HepG2 (cell line): ENCODE data around the gene AHSP. TPM values are rescaled to one million over a fixed set of nuclear protein-coding genes. Genes with fewer than 3 reads are reported as not detected.

ENCODE experiments used
- CREB1 ChIP-seq, 2 experiments: fragments of 450-650 bp in 1 of 2; IDR thresholded peaks; 2 replicates each; pipeline ENCODE4 v1.6.1; 2016 to 2017; ENCODE audit warnings: control low read depth in 1 of 2, mild to moderate bottlenecking in 1 of 2, missing compliant biosample characterization in 1 of 2, missing genetic modification characterization in 1 of 2
- FOXJ3 ChIP-seq: sonication (generic); formaldehyde crosslinking; IDR thresholded peaks from 2 replicates; pipeline ENCODE4 v1.4.0; 2020; ENCODE audit warnings: missing genetic modification reagents, mild to moderate bottlenecking, borderline replicate concordance
- FOXP1 ChIP-seq, 2 experiments: fragments of 450-650 bp in 1 of 2; IDR thresholded peaks; 2 replicates each; pipeline ENCODE4 v1.6.1; 2017 to 2018; ENCODE audit warnings: antibody characterized with exemption in 1 of 2
- KMT2A ChIP-seq: sonication (generic); formaldehyde crosslinking; IDR thresholded peaks from 2 replicates; pipeline ENCODE4 v1.4.0; 2020; ENCODE audit warnings: missing genetic modification reagents
- MEIS1 ChIP-seq: sonication (generic); formaldehyde crosslinking; IDR thresholded peaks from 2 replicates; pipeline ENCODE4 v1.9.0; 2021; ENCODE audit warnings: mild to moderate bottlenecking, missing genetic modification reagents, moderate library complexity, borderline replicate concordance
- TBL1XR1 ChIP-seq: fragments of 150-350 bp; IDR thresholded peaks from 2 replicates; pipeline ENCODE4 v1.6.1; 2014; ENCODE audit warnings: borderline replicate concordance, low read length; ENCODE audit not compliant: partially characterized antibody
- ZNF343 ChIP-seq: sonication (generic); formaldehyde crosslinking; IDR thresholded peaks from 2 replicates; pipeline ENCODE4 v1.4.0; 2020; ENCODE audit warnings: mild to moderate bottlenecking, missing genetic modification reagents
- ZNF430 ChIP-seq: sonication (generic); formaldehyde crosslinking; IDR thresholded peaks from 2 replicates; pipeline ENCODE4 v1.9.0; 2021; ENCODE audit warnings: mild to moderate bottlenecking, missing genetic modification reagents
- ZNF451 ChIP-seq: sonication (generic); formaldehyde crosslinking; IDR thresholded peaks from 2 replicates; pipeline ENCODE4 v1.5.0; 2020; ENCODE audit warnings: mild to moderate bottlenecking, missing genetic modification reagents
- ZNF672 ChIP-seq: sonication (generic); formaldehyde crosslinking; IDR thresholded peaks from 2 replicates; pipeline ENCODE4 v1.8.1; 2022; ENCODE audit warnings: missing genetic modification reagents
- ZNF713 ChIP-seq: sonication (generic); formaldehyde crosslinking; IDR thresholded peaks from 2 replicates; pipeline ENCODE4 v1.4.0; 2020; ENCODE audit warnings: mild to moderate bottlenecking, missing genetic modification reagents
- ZNF792 ChIP-seq: IDR thresholded peaks from 2 replicates; pipeline ENCODE4 v1.6.1; 2016
- ZSCAN31 ChIP-seq: sonication (generic); formaldehyde crosslinking; IDR thresholded peaks from 2 replicates; pipeline ENCODE4 v1.5.0; 2020; ENCODE audit warnings: low read depth, mild to moderate bottlenecking, missing genetic modification reagents
- polyA plus RNA-seq, 8 experiments: library from polyadenylated mRNA; depleted of rRNA in 3 of 8; stranded (reverse) in 7 of 8; unstranded in 1 of 8; fragments of >200 nt; fragmentation: Illumina TruSeq in 4 of 8; extraction: Trizol in 4 of 8; gene quantifications; 2 replicates each; pipeline versions ENCODE4 v1.2.1 to v1.2.3, GENCODE V29; 2011 to 2016; ENCODE audit warnings: low read depth in 4 of 8, missing spikeins in 1 of 8, mixed read lengths in 1 of 8; ENCODE audit not compliant: insufficient read depth in 1 of 8
- total RNA-seq, 5 experiments: library from RNA; depleted of rRNA; stranded (reverse); fragments of >200 nt; fragmentation: Illumina TruSeq; extraction: Trizol; gene quantifications; 2 replicates each; pipeline ENCODE4 v1.2.3, GENCODE V29; 2016; ENCODE audit warnings: low read depth in 1 of 5
- TF ChIP-seq, protein P1 (sequence below): sonication (generic); formaldehyde crosslinking; IDR thresholded peaks from 2 replicates; pipeline ENCODE4 v1.4.0; 2020; ENCODE audit warnings: low read depth, mild to moderate bottlenecking, missing genetic modification reagents
- TF ChIP-seq, protein P2 (sequence below): sonication (generic); formaldehyde crosslinking; IDR thresholded peaks from 2 replicates; pipeline ENCODE4 v1.4.0; 2020; ENCODE audit warnings: missing genetic modification reagents; ENCODE audit errors: not compliant biosample characterization
- TF ChIP-seq, protein P3 (sequence below): sonication (generic); formaldehyde crosslinking; IDR thresholded peaks from 2 replicates; pipeline ENCODE4 v1.5.0; 2020; ENCODE audit warnings: mild to moderate bottlenecking, missing genetic modification reagents, borderline replicate concordance
- TF ChIP-seq, protein P4 (sequence below): sonication (generic); formaldehyde crosslinking; IDR thresholded peaks from 2 replicates; pipeline ENCODE4 v1.5.1; 2020; ENCODE audit warnings: missing genetic modification reagents, mild to moderate bottlenecking, borderline replicate concordance
- TF ChIP-seq, protein P5 (sequence below): sonication (generic); formaldehyde crosslinking; IDR thresholded peaks from 2 replicates; pipeline ENCODE4 v1.4.0; 2020; ENCODE audit warnings: missing genetic modification reagents

Gene AHSP
- total and polyA plus RNA-seq, 2 of the 13 experiments (the other 11 are each of a cell fraction or from before 2014, with no cell fraction given), result not detected

DNA sequence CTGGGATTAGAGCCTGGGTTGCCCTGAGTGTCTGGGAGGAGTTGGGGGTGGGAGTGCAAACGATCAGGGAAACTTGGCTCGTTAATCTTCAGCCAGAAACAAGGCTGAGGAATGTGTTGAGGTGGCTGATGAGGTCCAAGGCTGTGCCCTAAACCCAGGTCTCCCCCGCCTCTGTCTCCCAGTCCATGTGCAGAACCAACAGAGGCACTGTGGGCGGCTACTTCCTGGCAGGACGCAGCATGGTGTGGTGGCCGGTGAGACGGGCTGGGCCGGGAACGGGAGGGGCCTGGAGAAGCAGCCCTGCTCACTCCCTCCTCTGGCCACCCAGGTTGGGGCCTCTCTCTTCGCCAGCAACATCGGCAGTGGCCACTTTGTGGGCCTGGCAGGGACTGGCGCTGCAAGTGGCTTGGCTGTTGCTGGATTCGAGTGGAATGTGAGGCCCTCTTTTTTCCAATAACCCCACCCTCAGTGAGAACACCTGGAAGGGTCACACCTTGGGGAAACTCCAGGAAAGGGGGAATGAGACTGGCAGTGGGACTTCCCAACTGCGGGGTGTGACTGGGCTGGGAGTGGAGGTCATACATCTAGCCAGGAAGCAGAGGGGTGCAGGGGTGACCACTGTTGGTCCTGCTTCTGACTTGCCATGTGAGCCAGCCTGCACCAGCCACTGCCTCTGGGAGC lies 43.1 kb upstream of the AHSP start (continued):
- TF ChIP-seq, protein P1, sequence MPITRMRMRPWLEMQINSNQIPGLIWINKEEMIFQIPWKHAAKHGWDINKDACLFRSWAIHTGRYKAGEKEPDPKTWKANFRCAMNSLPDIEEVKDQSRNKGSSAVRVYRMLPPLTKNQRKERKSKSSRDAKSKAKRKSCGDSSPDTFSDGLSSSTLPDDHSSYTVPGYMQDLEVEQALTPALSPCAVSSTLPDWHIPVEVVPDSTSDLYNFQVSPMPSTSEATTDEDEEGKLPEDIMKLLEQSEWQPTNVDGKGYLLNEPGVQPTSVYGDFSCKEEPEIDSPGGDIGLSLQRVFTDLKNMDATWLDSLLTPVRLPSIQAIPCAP (CRISPR knock-in tag), result no peak
- TF ChIP-seq, protein P2, sequence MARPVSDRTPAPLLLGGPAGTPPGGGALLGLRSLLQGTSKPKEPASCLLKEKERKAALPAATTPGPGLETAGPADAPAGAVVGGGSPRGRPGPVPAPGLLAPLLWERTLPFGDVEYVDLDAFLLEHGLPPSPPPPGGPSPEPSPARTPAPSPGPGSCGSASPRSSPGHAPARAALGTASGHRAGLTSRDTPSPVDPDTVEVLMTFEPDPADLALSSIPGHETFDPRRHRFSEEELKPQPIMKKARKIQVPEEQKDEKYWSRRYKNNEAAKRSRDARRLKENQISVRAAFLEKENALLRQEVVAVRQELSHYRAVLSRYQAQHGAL (CRISPR knock-in tag), result no peak
- TF ChIP-seq, protein P3, sequence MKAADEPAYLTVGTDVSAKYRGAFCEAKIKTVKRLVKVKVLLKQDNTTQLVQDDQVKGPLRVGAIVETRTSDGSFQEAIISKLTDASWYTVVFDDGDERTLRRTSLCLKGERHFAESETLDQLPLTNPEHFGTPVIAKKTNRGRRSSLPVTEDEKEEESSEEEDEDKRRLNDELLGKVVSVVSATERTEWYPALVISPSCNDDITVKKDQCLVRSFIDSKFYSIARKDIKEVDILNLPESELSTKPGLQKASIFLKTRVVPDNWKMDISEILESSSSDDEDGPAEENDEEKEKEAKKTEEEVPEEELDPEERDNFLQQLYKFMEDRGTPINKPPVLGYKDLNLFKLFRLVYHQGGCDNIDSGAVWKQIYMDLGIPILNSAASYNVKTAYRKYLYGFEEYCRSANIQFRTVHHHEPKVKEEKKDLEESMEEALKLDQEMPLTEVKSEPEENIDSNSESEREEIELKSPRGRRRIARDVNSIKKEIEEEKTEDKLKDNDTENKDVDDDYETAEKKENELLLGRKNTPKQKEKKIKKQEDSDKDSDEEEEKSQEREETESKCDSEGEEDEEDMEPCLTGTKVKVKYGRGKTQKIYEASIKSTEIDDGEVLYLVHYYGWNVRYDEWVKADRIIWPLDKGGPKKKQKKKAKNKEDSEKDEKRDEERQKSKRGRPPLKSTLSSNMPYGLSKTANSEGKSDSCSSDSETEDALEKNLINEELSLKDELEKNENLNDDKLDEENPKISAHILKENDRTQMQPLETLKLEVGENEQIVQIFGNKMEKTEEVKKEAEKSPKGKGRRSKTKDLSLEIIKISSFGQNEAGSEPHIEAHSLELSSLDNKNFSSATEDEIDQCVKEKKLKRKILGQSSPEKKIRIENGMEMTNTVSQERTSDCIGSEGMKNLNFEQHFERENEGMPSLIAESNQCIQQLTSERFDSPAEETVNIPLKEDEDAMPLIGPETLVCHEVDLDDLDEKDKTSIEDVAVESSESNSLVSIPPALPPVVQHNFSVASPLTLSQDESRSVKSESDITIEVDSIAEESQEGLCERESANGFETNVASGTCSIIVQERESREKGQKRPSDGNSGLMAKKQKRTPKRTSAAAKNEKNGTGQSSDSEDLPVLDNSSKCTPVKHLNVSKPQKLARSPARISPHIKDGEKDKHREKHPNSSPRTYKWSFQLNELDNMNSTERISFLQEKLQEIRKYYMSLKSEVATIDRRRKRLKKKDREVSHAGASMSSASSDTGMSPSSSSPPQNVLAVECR (CRISPR knock-in tag), result no peak; the same call in 1 of the 2 replicates
- TF ChIP-seq, protein P4, sequence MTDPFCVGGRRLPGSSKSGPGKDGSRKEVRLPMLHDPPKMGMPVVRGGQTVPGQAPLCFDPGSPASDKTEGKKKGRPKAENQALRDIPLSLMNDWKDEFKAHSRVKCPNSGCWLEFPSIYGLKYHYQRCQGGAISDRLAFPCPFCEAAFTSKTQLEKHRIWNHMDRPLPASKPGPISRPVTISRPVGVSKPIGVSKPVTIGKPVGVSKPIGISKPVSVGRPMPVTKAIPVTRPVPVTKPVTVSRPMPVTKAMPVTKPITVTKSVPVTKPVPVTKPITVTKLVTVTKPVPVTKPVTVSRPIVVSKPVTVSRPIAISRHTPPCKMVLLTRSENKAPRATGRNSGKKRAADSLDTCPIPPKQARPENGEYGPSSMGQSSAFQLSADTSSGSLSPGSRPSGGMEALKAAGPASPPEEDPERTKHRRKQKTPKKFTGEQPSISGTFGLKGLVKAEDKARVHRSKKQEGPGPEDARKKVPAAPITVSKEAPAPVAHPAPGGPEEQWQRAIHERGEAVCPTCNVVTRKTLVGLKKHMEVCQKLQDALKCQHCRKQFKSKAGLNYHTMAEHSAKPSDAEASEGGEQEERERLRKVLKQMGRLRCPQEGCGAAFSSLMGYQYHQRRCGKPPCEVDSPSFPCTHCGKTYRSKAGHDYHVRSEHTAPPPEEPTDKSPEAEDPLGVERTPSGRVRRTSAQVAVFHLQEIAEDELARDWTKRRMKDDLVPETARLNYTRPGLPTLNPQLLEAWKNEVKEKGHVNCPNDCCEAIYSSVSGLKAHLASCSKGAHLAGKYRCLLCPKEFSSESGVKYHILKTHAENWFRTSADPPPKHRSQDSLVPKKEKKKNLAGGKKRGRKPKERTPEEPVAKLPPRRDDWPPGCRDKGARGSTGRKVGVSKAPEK (CRISPR knock-in tag), result no peak
- no peak; the same call in 1 of the 2 replicates for TF ChIP-seq MEIS1
- TF ChIP-seq, protein P5, sequence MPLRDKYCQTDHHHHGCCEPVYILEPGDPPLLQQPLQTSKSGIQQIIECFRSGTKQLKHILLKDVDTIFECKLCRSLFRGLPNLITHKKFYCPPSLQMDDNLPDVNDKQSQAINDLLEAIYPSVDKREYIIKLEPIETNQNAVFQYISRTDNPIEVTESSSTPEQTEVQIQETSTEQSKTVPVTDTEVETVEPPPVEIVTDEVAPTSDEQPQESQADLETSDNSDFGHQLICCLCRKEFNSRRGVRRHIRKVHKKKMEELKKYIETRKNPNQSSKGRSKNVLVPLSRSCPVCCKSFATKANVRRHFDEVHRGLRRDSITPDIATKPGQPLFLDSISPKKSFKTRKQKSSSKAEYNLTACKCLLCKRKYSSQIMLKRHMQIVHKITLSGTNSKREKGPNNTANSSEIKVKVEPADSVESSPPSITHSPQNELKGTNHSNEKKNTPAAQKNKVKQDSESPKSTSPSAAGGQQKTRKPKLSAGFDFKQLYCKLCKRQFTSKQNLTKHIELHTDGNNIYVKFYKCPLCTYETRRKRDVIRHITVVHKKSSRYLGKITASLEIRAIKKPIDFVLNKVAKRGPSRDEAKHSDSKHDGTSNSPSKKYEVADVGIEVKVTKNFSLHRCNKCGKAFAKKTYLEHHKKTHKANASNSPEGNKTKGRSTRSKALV (CRISPR knock-in tag), result peak; percentile 68; the same call in 1 of the 2 replicates
- 0 out of 2 replicates have a peak, but pooled peaks have one; percentile 32 for TF ChIP-seq ZSCAN31 (CRISPR knock-in tag)
- TF ChIP-seq ZNF430 (CRISPR knock-in tag), result peak; percentile 36; the same call in 1 of the 2 replicates
- no peak for TF ChIP-seq FOXP1 (IDR thresholded peaks at IDR 0.05)
- TF ChIP-seq FOXP1 (CRISPR knock-in tag; IDR thresholded peaks at IDR 0.05), result no peak
- no peak for TF ChIP-seq ZNF672 (CRISPR knock-in tag)
- 0 out of 2 replicates have a peak, but pooled peaks have one; percentile 73 for TF ChIP-seq ZNF343 (CRISPR knock-in tag)
- TF ChIP-seq FOXJ3 (CRISPR knock-in tag), result no peak
- no peak for TF ChIP-seq CREB1 (IDR thresholded peaks at IDR 0.05)
- no peak for TF ChIP-seq CREB1 (CRISPR knock-in tag; IDR thresholded peaks at IDR 0.05)
- TF ChIP-seq KMT2A (CRISPR knock-in tag), result no peak
- TF ChIP-seq ZNF451, result peak; percentile 82
- peak; percentile 85 for TF ChIP-seq ZNF792 (CRISPR knock-in tag)
- TF ChIP-seq TBL1XR1, result no peak
- TF ChIP-seq ZNF713 (CRISPR knock-in tag), result 0 out of 2 replicates have a peak, but pooled peaks have one; percentile 91
